CD14-positive monocyte (primary cell): ENCODE measurements around the gene CAMTA1. TPM values are rescaled to one million over a fixed set of nuclear protein-coding genes. Genes with fewer than 3 reads are reported as not detected.

Experiments used
- DNase-seq, 3 donors: peaks; one replicate each; pipeline ENCODE4 v3.0.0-alpha.2; 2011 to 2022
- H2AFZ ChIP-seq: 2 replicates; pipeline ENCODE4 v1.6.0; 2012; ENCODE audit warnings: mild to moderate bottlenecking, low read depth, low read length, inconsistent platforms; ENCODE audit not compliant: insufficient read depth, poor library complexity, severe bottlenecking
- H3K27ac ChIP-seq, 2 donors: 1 replicate in 1 of 2; 2 replicates in 1 of 2; pipeline ENCODE4 v1.5.1; 2012 to 2013; ENCODE audit warnings: low read length in 2 of 2, control low read depth in 1 of 2, inconsistent platforms in 1 of 2, low read depth in 1 of 2, mild to moderate bottlenecking in 1 of 2
- H3K27me3 ChIP-seq, 2 donors: one replicate each; pipeline versions ENCODE4 v1.6.0 to v1.6.1; 2011 to 2013; ENCODE audit warnings: low read length in 2 of 2; ENCODE audit not compliant: control insufficient read depth in 2 of 2, insufficient read depth in 2 of 2
- H3K36me3 ChIP-seq, 2 donors: replicated peaks in 1 of 2; 1 replicate in 1 of 2; 2 replicates in 1 of 2; pipeline versions ENCODE4 v1.5.1 to v1.6.1; 2012 to 2013; ENCODE audit warnings: low read length in 2 of 2, control low read depth in 1 of 2, inconsistent platforms in 1 of 2, mild to moderate bottlenecking in 1 of 2; ENCODE audit not compliant: insufficient read depth in 2 of 2, control insufficient read depth in 1 of 2
- H3K4me1 ChIP-seq, 2 donors: 1 replicate in 1 of 2; 2 replicates in 1 of 2; pipeline versions ENCODE4 v1.5.1 to v1.6.1; 2012 to 2013; ENCODE audit warnings: low read length in 2 of 2, control low read depth in 1 of 2, inconsistent platforms in 1 of 2, mild to moderate bottlenecking in 1 of 2, moderate library complexity in 1 of 2; ENCODE audit not compliant: insufficient read depth in 2 of 2, control insufficient read depth in 1 of 2
- H3K4me2 ChIP-seq: replicated peaks from 2 replicates; pipeline ENCODE3; 2012; ENCODE audit warnings: low read length, moderate library complexity, mild to moderate bottlenecking; ENCODE audit not compliant: poor library complexity, severe bottlenecking; ENCODE audit errors: extremely low read depth
- H3K4me3 ChIP-seq, 3 experiments: fragments of 200-600 bp in 1 of 3; sonication (generic) in 1 of 3; replicated peaks in 1 of 3; 1 replicate in 2 of 3; 2 replicates in 1 of 3; pipeline ENCODE4 v1.5.1; 2011 to 2013; ENCODE audit warnings: low read length in 3 of 3, mild to moderate bottlenecking in 3 of 3, control low read depth in 2 of 3, low read depth in 2 of 3, inconsistent platforms in 1 of 3, moderate library complexity in 1 of 3
- H3K79me2 ChIP-seq: 2 replicates; pipeline ENCODE4 v1.6.0; 2012; ENCODE audit warnings: mild to moderate bottlenecking, control low read depth, inconsistent platforms, low read length, moderate library complexity; ENCODE audit not compliant: insufficient read depth
- H3K9ac ChIP-seq: 2 replicates; pipeline ENCODE4 v1.6.0; 2017; ENCODE audit warnings: low read length, mild to moderate bottlenecking; ENCODE audit not compliant: insufficient read depth, poor library complexity, severe bottlenecking
- H3K9me3 ChIP-seq, 2 donors: replicated peaks in 1 of 2; 1 replicate in 1 of 2; 2 replicates in 1 of 2; pipeline versions ENCODE4 v1.5.1 to v1.6.1; 2012 to 2013; ENCODE audit warnings: low read length in 2 of 2, control low read depth in 1 of 2; ENCODE audit not compliant: control insufficient read depth in 1 of 2, insufficient read depth in 1 of 2
- H4K20me1 ChIP-seq: 2 replicates; pipeline ENCODE4 v1.6.0; 2012; ENCODE audit warnings: mild to moderate bottlenecking, low read length, control low read depth, moderate library complexity; ENCODE audit not compliant: insufficient read depth
- H3K27ac Mint-ChIP-seq, 7 donors: one replicate each; pipeline ENCODE4 v1.8.0; 2020; ENCODE audit warnings: mild to moderate bottlenecking in 7 of 7, mixed read lengths in 7 of 7, moderate library complexity in 6 of 7, inconsistent platforms in 2 of 7
- H3K27me3 Mint-ChIP-seq, 3 donors: one replicate each; pipeline ENCODE4 v1.8.0; 2021 to 2022; ENCODE audit warnings: low read depth in 3 of 3, mild to moderate bottlenecking in 3 of 3, mixed read lengths in 3 of 3, moderate library complexity in 3 of 3, inconsistent platforms in 1 of 3
- H3K36me3 Mint-ChIP-seq, 2 donors: one replicate each; pipeline ENCODE4 v1.8.0; 2020; ENCODE audit warnings: mixed read lengths in 2 of 2, inconsistent platforms in 1 of 2, mild to moderate bottlenecking in 1 of 2
- H3K4me1 Mint-ChIP-seq: one replicate; pipeline ENCODE4 v1.8.0; 2020; ENCODE audit warnings: mild to moderate bottlenecking, mixed read lengths
- H3K4me3 Mint-ChIP-seq, 2 donors: one replicate each; pipeline ENCODE4 v1.8.0; 2020; ENCODE audit warnings: mild to moderate bottlenecking in 2 of 2, mixed read lengths in 2 of 2, moderate library complexity in 1 of 2
- H3K9me3 Mint-ChIP-seq, 7 donors: one replicate each; pipeline ENCODE4 v1.8.0; 2020 to 2022; ENCODE audit warnings: mixed read lengths in 7 of 7, mild to moderate bottlenecking in 6 of 7, moderate library complexity in 6 of 7, inconsistent platforms in 2 of 7
- WGBS: methylation state at CpG from one replicate; pipeline ENCODE4 v1.1.5; 2013; ENCODE audit warnings: missing lambda C conversion rate; ENCODE audit not compliant: insufficient coverage; 5-methylcytosine and 5-hydroxymethylcytosine counted together
- intact Hi-C, 2 donors: fragments of 100-400 bp; cut with micrococcal nuclease; formaldehyde crosslinking; loops; one replicate each; pipeline versions ENCODE4 v1.15.0 to v1.15.1; 2023
- polyA plus RNA-seq, 3 donors: library from polyadenylated mRNA; depleted of rRNA in 1 of 3; unstranded in 2 of 3; stranded (reverse) in 1 of 3; fragments of 300-500 nt in 2 of 3; fragments of >200 nt in 1 of 3; fragmentation: Illumina TruSeq in 2 of 3; gene quantifications; 1 replicate in 2 of 3; 2 replicates in 1 of 3; pipeline ENCODE4 v1.2.3, GENCODE V29; 2012 to 2021
- TF ChIP-seq, protein P1 (sequence below): fragments of 200-600 bp; IDR thresholded peaks from one replicate; pipeline ENCODE4 v1.8.0; 2022; ENCODE audit warnings: antibody characterized with exemption, mild to moderate bottlenecking

Gene CAMTA1
- polyA plus RNA-seq, 3 donors, result 52.0 to 89.6 (median 78.3) TPM

DNA sequence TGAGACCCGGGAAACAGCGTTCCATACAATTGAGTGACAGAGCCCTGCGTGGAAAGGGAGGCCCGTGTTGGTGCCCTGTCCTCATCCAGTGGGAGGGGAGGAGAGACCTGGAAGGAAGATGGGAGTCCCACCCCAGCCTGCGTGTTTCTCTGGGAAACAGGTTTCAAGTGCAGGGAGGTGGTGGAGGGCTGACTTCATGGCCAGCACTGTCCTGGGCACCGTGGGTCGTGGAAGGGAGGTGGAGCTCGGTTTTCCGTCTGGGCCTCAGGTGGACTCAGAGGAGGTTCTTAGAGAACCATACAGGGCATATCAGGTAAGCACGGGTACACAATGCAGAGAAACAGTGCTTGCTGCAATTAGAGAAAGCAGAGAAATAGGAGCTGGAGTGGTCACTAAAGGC is 222.6 kb downstream of the CAMTA1 start:
- Mint-ChIP-seq H3K4me1 (no peaks in the 10 kb centered on the region), H3K36me3 (no peaks in the 10 kb centered on the region), H3K4me3 (no peak overlapping the region), H3K27ac (peak overlapping the region in 1 of 7 donors; percentile 47), H3K27me3 (peaks cover 0 to 8% (median 0%) of the 10 kb centered on the region in 3 donors), H3K9me3 (no peaks in the 10 kb centered on the region)
- H3K79me2 ChIP-seq, result no peaks in the 10 kb centered on the region
- no peak overlapping the region for H2AFZ ChIP-seq
- no peaks in the 10 kb centered on the region for H3K4me1 ChIP-seq
- TF ChIP-seq, protein P1, sequence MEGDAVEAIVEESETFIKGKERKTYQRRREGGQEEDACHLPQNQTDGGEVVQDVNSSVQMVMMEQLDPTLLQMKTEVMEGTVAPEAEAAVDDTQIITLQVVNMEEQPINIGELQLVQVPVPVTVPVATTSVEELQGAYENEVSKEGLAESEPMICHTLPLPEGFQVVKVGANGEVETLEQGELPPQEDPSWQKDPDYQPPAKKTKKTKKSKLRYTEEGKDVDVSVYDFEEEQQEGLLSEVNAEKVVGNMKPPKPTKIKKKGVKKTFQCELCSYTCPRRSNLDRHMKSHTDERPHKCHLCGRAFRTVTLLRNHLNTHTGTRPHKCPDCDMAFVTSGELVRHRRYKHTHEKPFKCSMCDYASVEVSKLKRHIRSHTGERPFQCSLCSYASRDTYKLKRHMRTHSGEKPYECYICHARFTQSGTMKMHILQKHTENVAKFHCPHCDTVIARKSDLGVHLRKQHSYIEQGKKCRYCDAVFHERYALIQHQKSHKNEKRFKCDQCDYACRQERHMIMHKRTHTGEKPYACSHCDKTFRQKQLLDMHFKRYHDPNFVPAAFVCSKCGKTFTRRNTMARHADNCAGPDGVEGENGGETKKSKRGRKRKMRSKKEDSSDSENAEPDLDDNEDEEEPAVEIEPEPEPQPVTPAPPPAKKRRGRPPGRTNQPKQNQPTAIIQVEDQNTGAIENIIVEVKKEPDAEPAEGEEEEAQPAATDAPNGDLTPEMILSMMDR, result no peak
- 92% methylated on average over 9 of the region's 10 CpGs for WGBS
- H3K9ac ChIP-seq, result no peak overlapping the region
- DNase-seq, result no peak
- H3K36me3 ChIP-seq, result no peaks in the 10 kb centered on the region
- no peaks in the 10 kb centered on the region for H4K20me1 ChIP-seq
- H3K4me3 ChIP-seq, result no peak overlapping the region
- no peak overlapping the region for H3K27ac ChIP-seq
- no peaks in the 10 kb centered on the region for H3K27me3 ChIP-seq
- H3K4me2 ChIP-seq, result no peak overlapping the region
- intact Hi-C loops, result no loop called here
- no peaks in the 10 kb centered on the region for H3K9me3 ChIP-seq

DNA sequence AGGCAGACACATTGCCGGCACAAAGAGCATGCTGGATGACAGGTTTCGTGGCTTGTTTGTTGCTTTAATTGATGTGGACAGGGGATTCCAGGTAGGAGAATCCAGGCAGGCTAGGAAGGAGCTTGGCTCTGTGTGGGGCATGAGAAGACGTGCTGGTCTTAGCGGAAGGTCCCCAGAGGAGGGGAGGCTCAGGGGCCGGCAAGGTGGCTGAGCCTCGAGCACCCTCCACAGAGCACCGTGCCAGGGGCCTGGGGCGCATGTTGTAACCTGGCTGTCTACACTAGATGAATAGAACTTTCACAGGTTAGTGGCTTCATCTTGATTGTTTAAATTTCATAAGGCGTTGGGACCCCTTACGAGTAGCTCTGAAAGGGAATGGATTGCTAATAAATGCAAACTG is 223.1 kb downstream of the CAMTA1 start:
- Mint-ChIP-seq H3K4me3 (no peak overlapping the region), H3K36me3 (no peaks in the 10 kb centered on the region), H3K27me3 (peaks cover 0 to 8% (median 0%) of the 10 kb centered on the region in 3 donors), H3K9me3 (no peaks in the 10 kb centered on the region), H3K27ac (no peak overlapping the region), H3K4me1 (no peaks in the 10 kb centered on the region)
- no peaks in the 10 kb centered on the region for H3K27me3 ChIP-seq
- DNase-seq, result no peak
- intact Hi-C loops, result no loop called here
- H3K4me1 ChIP-seq, result no peaks in the 10 kb centered on the region
- H2AFZ ChIP-seq, result no peak overlapping the region
- 96% methylated on average over 8 of the region's 10 CpGs for WGBS
- H3K27ac ChIP-seq, result no peak overlapping the region
- H3K79me2 ChIP-seq, result no peaks in the 10 kb centered on the region
- no peaks in the 10 kb centered on the region for H3K9me3 ChIP-seq
- H3K4me2 ChIP-seq, result no peak overlapping the region
- H3K36me3 ChIP-seq, result no peaks in the 10 kb centered on the region
- no peak overlapping the region for H3K9ac ChIP-seq
- H4K20me1 ChIP-seq, result no peaks in the 10 kb centered on the region
- TF ChIP-seq, protein P1, result no peak
- no peak overlapping the region for H3K4me3 ChIP-seq
